DMS153 treated with DMSO at 0.1 percent for 48 hours (cell line): ENCODE results near the gene MBNL1.
"Not testable (repeated sequence)": the region's sequence is repeated elsewhere in the genome, so short reads cannot be mapped to it uniquely, and the experiment has no call there.

Experiments used
- DNase-seq: peaks from one replicate; lab custom pipeline; 2025; ENCODE audit not compliant: unreplicated experiment; lab: John Stamatoyannopoulos, UW

Gene MBNL1

GRCh38 chr3:152438181-152438580 lies 169.5 kb downstream of the MBNL1 start:
- no peak for DNase-seq

- no peak for DNase-seq
Observed at GRCh38 chr3:152438706-152439105, 170.0 kb downstream of the MBNL1 start.

- not testable (repeated sequence) for DNase-seq
Observed at GRCh38 chr3:152440243-152440642, 171.5 kb downstream of the MBNL1 start.

- DNase-seq, result no peak
Observed at GRCh38 chr3:152443212-152444023, 174.7 kb downstream of the MBNL1 start.

GRCh38 chr3:152444029-152444641 lies 175.4 kb downstream of the MBNL1 start:
- peak; percentile 36 for DNase-seq

- no peak for DNase-seq
Observed at GRCh38 chr3:152445212-152445611, 176.5 kb downstream of the MBNL1 start.

- DNase-seq, result no peak
Observed at GRCh38 chr3:152446495-152446894, 177.8 kb downstream of the MBNL1 start.

- no peak for DNase-seq
Observed at GRCh38 chr3:152447511-152447910, 178.8 kb downstream of the MBNL1 start.

GRCh38 chr3:152448091-152448490 lies 179.4 kb downstream of the MBNL1 start:
- DNase-seq, result no peak

GRCh38 chr3:152452318-152452717 lies 183.6 kb downstream of the MBNL1 start:
- DNase-seq, result no peak

- no peak for DNase-seq
Observed at GRCh38 chr3:152454076-152454875, 185.5 kb downstream of the MBNL1 start.

- no peak for DNase-seq
Observed at GRCh38 chr3:152455989-152456388, 187.3 kb downstream of the MBNL1 start.

- no peak for DNase-seq
Observed at GRCh38 chr3:152457500-152458375, 189.0 kb downstream of the MBNL1 start.

GRCh38 chr3:152458376-152459117 lies 189.8 kb downstream of the MBNL1 start:
- DNase-seq, result no peak

- no peak for DNase-seq
Observed at GRCh38 chr3:152459118-152459515, 190.4 kb downstream of the MBNL1 start.

GRCh38 chr3:152459572-152459971 lies 190.8 kb downstream of the MBNL1 start:
- DNase-seq, result no peak

GRCh38 chr3:152460936-152461335 lies 192.2 kb downstream of the MBNL1 start:
- no peak for DNase-seq

GRCh38 chr3:152461460-152461859 lies 192.7 kb downstream of the MBNL1 start:
- DNase-seq, result no peak

GRCh38 chr3:152466784-152467183 lies 198.1 kb downstream of the MBNL1 start:
- no peak for DNase-seq
